Neutrophil (primary cell): ENCODE data around the gene OBSCN.
"Not testable (repeated sequence)": the region's sequence is repeated elsewhere in the genome, so short reads cannot be mapped to it uniquely, and the experiment has no call there.

Source experiments
- H3K27ac ChIP-seq: fragments of 200-600 bp; sonication (generic); 2 replicates; pipeline ENCODE4 v1.5.1; 2016; ENCODE audit warnings: mild to moderate bottlenecking, moderate library complexity
- H3K27me3 ChIP-seq: fragments of 200-600 bp; sonication (generic); 2 replicates; pipeline ENCODE4 v1.6.0; 2016; ENCODE audit warnings: mild to moderate bottlenecking
- H3K36me3 ChIP-seq: fragments of 200-600 bp; sonication (generic); 2 replicates; pipeline ENCODE4 v1.5.1; 2017
- H3K4me1 ChIP-seq, 2 experiments: fragments of 200-600 bp in 1 of 2; sonication (generic) in 1 of 2; 1 replicate in 1 of 2; 2 replicates in 1 of 2; pipeline versions ENCODE4 v1.5.1 to v1.6.1; 2013 to 2016; ENCODE audit warnings: low read depth in 1 of 2, low read length in 1 of 2, mild to moderate bottlenecking in 1 of 2, moderate library complexity in 1 of 2; ENCODE audit not compliant: control insufficient read depth in 1 of 2, insufficient read depth in 1 of 2
- H3K4me3 ChIP-seq, 2 experiments: fragments of 200-600 bp in 1 of 2; sonication (generic) in 1 of 2; 1 replicate in 1 of 2; 2 replicates in 1 of 2; pipeline ENCODE4 v1.5.1; 2013 to 2016; ENCODE audit warnings: low read depth in 1 of 2, low read length in 1 of 2, mild to moderate bottlenecking in 1 of 2, moderate library complexity in 1 of 2
- H3K9me3 ChIP-seq: fragments of 200-600 bp; sonication (generic); 2 replicates; pipeline ENCODE4 v1.5.1; 2016
- TF ChIP-seq, protein P1 (sequence below): fragments of 200-600 bp; sonication (generic); IDR thresholded peaks from 2 replicates; pipeline ENCODE4 v1.5.1; 2016; ENCODE audit warnings: antibody characterized with exemption

Gene OBSCN

DNA sequence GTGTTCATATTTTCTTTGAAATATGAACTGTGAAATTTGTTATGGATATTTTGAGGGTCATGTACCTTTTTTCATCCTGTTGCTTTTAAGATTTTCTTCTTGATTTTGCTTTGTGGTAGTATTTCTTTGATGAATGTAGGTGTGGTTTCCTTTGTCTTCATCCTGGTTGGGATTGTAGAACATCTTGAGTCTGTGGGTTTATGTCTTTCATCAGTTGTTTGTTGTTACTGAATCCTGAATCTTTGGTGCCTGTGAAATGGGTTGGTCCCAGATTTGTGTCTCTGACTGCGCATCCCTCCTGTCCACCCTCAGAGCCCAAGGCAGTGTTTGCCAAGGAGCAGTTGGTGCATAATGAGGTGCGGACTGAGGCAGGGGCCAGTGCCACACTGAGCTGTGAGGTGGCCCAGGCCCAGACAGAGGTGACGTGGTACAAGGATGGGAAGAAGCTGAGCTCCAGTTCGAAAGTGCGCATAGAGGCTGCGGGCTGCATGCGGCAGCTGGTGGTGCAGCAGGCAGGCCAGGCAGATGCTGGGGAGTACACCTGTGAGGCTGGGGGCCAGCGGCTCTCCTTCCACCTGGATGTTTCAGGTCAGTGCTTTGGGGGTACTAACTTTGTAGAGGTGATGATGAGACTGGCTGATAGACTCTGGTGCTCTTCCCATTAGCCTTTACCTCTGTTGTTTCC, 38.5 kb downstream of the OBSCN start:
- Histone ChIP-seq H3K36me3 (no peaks in the 10 kb centered on the region), H3K4me1 (no peaks in the 10 kb centered on the region), H3K27ac (no peak overlapping the region), H3K9me3 (no peaks in the 10 kb centered on the region), H3K27me3 (no peaks in the 10 kb centered on the region), H3K4me3 (no peak overlapping the region)
- TF ChIP-seq, protein P1, sequence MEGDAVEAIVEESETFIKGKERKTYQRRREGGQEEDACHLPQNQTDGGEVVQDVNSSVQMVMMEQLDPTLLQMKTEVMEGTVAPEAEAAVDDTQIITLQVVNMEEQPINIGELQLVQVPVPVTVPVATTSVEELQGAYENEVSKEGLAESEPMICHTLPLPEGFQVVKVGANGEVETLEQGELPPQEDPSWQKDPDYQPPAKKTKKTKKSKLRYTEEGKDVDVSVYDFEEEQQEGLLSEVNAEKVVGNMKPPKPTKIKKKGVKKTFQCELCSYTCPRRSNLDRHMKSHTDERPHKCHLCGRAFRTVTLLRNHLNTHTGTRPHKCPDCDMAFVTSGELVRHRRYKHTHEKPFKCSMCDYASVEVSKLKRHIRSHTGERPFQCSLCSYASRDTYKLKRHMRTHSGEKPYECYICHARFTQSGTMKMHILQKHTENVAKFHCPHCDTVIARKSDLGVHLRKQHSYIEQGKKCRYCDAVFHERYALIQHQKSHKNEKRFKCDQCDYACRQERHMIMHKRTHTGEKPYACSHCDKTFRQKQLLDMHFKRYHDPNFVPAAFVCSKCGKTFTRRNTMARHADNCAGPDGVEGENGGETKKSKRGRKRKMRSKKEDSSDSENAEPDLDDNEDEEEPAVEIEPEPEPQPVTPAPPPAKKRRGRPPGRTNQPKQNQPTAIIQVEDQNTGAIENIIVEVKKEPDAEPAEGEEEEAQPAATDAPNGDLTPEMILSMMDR, result no peak

DNA sequence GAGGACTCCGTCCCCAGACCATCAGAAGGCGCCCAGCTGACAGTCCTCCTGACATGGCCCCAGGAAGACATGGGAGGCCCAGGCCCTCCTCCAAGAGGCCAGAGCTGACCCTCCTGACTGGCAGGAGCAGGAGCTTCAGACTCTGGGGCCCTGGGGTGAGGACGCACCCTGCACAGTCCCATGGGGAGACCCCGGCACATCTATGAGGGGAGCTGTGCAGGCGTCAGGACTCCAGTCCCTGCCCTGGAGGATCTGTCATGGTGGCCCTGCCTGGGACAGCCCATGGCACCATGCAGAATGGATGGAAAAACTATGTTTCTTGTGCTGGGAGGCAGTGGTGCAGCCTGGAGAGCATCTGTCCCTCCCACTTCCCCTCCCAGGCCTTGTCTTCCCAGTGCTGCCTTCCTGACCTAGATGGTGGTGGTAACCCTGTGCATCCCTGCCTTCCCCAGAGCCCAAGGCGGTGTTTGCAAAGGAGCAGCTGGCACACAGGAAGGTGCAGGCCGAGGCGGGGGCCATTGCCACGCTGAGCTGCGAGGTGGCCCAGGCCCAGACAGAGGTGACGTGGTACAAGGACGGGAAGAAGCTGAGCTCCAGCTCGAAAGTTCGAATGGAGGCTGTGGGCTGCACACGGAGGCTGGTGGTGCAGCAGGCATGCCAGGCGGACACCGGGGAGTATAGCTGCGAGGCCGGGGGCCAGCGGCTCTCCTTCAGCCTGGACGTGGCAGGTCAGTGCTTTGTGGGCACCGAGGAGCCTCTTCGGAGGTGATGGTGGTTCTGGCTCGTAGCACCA, 41.9 kb downstream of the OBSCN start:
- Histone ChIP-seq H3K27ac (no peak overlapping the region), H3K4me3 (no peak overlapping the region), H3K9me3 (no peaks in the 10 kb centered on the region), H3K4me1 (no peaks in the 10 kb centered on the region), H3K27me3 (no peaks in the 10 kb centered on the region), H3K36me3 (no peaks in the 10 kb centered on the region)
- TF ChIP-seq, protein P1, result no peak

DNA sequence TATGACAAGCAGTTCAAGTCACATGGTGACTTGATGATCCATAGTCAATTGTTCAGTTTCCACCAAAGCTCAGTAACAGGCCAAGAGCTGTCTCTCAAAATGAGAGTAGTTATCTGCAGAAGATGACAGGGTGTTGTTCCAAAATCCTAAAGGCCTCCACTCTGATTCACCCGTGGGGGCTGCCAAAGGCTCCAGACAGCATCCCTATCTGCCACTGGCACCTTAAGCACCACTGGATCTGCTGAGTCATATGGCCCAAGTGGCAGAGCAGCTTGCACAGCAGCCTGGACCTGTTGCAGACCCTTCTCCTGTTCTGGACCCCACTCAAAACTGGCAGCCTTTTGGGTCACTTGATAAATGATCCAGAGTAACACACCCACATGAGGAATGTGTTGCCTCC, 44.6 kb downstream of the OBSCN start:
- not testable (repeated sequence) for H3K27me3 ChIP-seq, H3K27ac ChIP-seq, H3K4me3 ChIP-seq, H3K9me3 ChIP-seq, H3K4me1 ChIP-seq, H3K36me3 ChIP-seq

DNA sequence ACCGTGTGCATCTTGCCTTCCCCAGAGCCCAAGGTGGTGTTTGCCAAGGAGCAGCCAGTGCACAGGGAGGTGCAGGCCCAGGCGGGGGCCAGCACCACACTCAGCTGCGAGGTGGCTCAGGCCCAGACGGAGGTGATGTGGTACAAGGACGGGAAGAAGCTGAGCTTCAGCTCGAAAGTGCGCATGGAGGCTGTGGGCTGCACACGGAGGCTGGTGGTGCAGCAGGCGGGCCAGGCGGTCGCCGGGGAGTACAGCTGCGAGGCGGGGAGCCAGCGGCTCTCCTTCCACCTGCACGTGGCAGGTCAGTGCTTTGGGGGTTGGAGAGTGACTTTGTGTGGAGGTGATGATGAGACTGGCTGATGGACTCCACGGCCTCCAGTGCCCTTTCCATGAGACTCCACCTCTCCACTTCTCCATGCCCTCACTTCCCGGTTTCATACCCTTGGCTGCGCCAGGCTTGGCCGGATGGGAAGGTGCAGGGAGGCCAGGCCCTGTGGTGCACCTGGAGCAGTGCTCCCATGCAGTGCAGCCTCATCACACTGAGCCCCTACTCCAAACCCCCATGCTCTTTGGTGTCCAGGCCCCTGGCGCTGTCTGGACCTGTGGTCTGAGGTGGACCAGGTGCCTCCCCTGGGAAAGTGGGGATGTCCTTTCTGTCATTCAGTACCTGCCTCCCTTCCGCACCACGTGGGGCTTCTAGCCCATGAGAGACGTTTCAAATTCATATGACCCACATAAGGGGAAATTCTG, 49.0 kb downstream of the OBSCN start:
- TF ChIP-seq, protein P1, result no peak
- H3K4me3 ChIP-seq, result no peak overlapping the region
- H3K9me3 ChIP-seq, result no peaks in the 10 kb centered on the region
- no peaks in the 10 kb centered on the region for H3K27me3 ChIP-seq
- H3K27ac ChIP-seq, result no peak overlapping the region
- H3K36me3 ChIP-seq, result no peaks in the 10 kb centered on the region
- no peaks in the 10 kb centered on the region for H3K4me1 ChIP-seq

DNA sequence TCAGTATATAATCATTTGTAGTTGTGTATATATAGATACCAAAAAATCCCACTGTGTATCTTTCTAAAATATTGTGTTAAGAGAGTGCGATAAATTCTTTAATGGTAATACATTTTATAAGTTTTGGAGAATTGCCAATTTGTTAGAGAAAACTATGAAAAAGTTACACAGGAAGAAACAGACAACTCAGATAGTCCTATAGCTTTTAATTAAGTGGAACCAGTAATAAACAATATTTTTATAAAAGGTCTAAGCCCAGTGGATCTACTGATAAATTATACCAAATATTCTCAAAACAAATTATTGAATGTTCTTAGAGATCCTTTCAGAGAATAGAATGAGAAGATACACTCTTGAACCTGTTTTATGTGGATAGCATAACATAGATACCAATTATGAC, 50.6 kb downstream of the OBSCN start:
- Histone ChIP-seq H3K4me3 (no peak overlapping the region), H3K9me3 (no peaks in the 10 kb centered on the region), H3K36me3 (no peaks in the 10 kb centered on the region), H3K27me3 (no peaks in the 10 kb centered on the region), H3K4me1 (no peaks in the 10 kb centered on the region), H3K27ac (no peak overlapping the region)
- TF ChIP-seq, protein P1, result no peak
